ENCODE data around the gene NUP205. TPM values are rescaled to one million over a fixed set of nuclear protein-coding genes. Genes with fewer than 3 reads are reported as not detected.

The NUP205 gene
- total and polyA plus RNA-seq, 2 donors (not counting 1 experiment from before 2014, with no cell fraction given): 31.4 to 70.3 TPM

DNA sequence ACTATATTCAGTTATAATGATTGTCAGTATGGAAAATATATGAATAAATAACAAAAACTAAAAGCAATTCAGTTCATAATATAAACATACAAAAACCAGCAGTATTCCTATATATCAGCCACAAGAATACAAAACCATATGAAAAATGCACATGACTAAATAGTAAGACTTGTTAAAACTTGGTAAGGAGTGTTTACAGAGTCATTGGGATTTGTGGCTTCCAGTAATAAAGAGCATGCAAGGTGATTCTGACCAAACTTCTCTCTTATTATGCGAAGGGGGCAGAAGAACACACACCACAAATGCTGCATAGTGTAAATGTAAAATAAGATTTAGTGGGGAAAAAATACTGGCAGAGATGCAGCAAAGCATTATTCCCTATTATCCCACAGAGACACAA is 39.0 kb upstream of the NUP205 start:
- no peaks in the 10 kb centered on the region for H3K4me1 Mint-ChIP-seq
- H3K27ac Mint-ChIP-seq: no peak overlapping the region
- H3K36me3 ChIP-seq (replicated peaks in 1 of 2; ENCODE audit: control extremely low read depth in 1 of 2, control insufficient read depth in 1 of 2, extremely low read depth in 1 of 2, insufficient read depth in 2 of 2, low read length in 1 of 2): no peaks in the 10 kb centered on the region
- CTCF ChIA-PET: no interaction called here
- H3K27ac ChIP-seq (ENCODE audit: low read length in 2 of 2): no peak overlapping the region
- no peak overlapping the region for H2AFZ ChIP-seq (ENCODE audit: insufficient read depth, low read depth, low read length, poor library complexity, severe bottlenecking)
- peaks cover 3% of the 10 kb centered on the region for H3K9me3 Mint-ChIP-seq (ENCODE audit: insufficient read depth)
- peaks cover 0 to 4% (median 0%) of the 10 kb centered on the region in 3 donors for H3K9me3 ChIP-seq (ENCODE audit: control extremely low read depth in 1 of 3, control insufficient read depth in 2 of 3, insufficient read depth in 1 of 3, low read length in 2 of 3)
- no CpG with 5 or more reads among the region's 1 CpG for WGBS (ENCODE audit: insufficient coverage)
- intact Hi-C loops (cut with micrococcal nuclease): no loop called here
- no peaks in the 10 kb centered on the region for H3K27me3 Mint-ChIP-seq
- ATAC-seq (ENCODE audit: low read depth) (no peak), DNase-seq (no peak)
- H4K20me1 ChIP-seq (ENCODE audit: control insufficient read depth, insufficient read depth, low read length, poor library complexity, severe bottlenecking): no peaks in the 10 kb centered on the region
- no peak overlapping the region for H3K4me3 ChIP-seq (ENCODE audit: control extremely low read depth in 1 of 5, extremely low read depth in 1 of 5, insufficient read depth in 1 of 5, low read depth in 2 of 5, low read length in 4 of 5)
- H3K4me1 ChIP-seq (ENCODE audit: control insufficient read depth in 2 of 2, insufficient read depth in 2 of 2, low read length in 2 of 2): no peaks in the 10 kb centered on the region
- no peaks in the 10 kb centered on the region for H3K27me3 ChIP-seq (replicated peaks in 1 of 4; ENCODE audit: control extremely low read depth in 1 of 4, control insufficient read depth in 3 of 4, insufficient read depth in 4 of 4, low read length in 3 of 4)
- POLR2A ChIA-PET: no interaction called here
- H3K4me3 Mint-ChIP-seq: no peak overlapping the region
- no peak overlapping the region for H3K9ac ChIP-seq (ENCODE audit: low read length)
- H3K79me2 ChIP-seq (ENCODE audit: control insufficient read depth, insufficient read depth, low read length): no peaks in the 10 kb centered on the region
- TF ChIP-seq EZH2 (IDR thresholded peaks at IDR 0.05; ENCODE audit: borderline replicate concordance, insufficient read depth, low read depth, low read length, poor library complexity, severe bottlenecking): no peak
- TF ChIP-seq, protein P1, sequence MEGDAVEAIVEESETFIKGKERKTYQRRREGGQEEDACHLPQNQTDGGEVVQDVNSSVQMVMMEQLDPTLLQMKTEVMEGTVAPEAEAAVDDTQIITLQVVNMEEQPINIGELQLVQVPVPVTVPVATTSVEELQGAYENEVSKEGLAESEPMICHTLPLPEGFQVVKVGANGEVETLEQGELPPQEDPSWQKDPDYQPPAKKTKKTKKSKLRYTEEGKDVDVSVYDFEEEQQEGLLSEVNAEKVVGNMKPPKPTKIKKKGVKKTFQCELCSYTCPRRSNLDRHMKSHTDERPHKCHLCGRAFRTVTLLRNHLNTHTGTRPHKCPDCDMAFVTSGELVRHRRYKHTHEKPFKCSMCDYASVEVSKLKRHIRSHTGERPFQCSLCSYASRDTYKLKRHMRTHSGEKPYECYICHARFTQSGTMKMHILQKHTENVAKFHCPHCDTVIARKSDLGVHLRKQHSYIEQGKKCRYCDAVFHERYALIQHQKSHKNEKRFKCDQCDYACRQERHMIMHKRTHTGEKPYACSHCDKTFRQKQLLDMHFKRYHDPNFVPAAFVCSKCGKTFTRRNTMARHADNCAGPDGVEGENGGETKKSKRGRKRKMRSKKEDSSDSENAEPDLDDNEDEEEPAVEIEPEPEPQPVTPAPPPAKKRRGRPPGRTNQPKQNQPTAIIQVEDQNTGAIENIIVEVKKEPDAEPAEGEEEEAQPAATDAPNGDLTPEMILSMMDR (IDR thresholded peaks at IDR 0.05): no peak
- no peak overlapping the region for H3K4me2 ChIP-seq (replicated peaks; ENCODE audit: low read depth, low read length, poor library complexity, severe bottlenecking)

- ChIA-PET POLR2A (no interaction called here), CTCF (no interaction called here)
- H3K27ac ChIP-seq (ENCODE audit: low read length in 2 of 2): no peak overlapping the region
- H3K4me3 ChIP-seq (ENCODE audit: control extremely low read depth in 1 of 5, extremely low read depth in 1 of 5, insufficient read depth in 1 of 5, low read depth in 2 of 5, low read length in 4 of 5): no peak overlapping the region
- H3K9me3 ChIP-seq (ENCODE audit: control extremely low read depth in 1 of 3, control insufficient read depth in 2 of 3, insufficient read depth in 1 of 3, low read length in 2 of 3): peaks cover 0 to 4% (median 0%) of the 10 kb centered on the region in 3 donors
- H3K4me2 ChIP-seq (replicated peaks; ENCODE audit: low read depth, low read length, poor library complexity, severe bottlenecking): no peak overlapping the region
- Mint-ChIP-seq H3K27me3 (no peaks in the 10 kb centered on the region), H3K9me3 (ENCODE audit: insufficient read depth) (peaks cover 3% of the 10 kb centered on the region), H3K27ac (no peak overlapping the region), H3K4me1 (no peaks in the 10 kb centered on the region), H3K4me3 (no peak overlapping the region)
- no peaks in the 10 kb centered on the region for H3K79me2 ChIP-seq (ENCODE audit: control insufficient read depth, insufficient read depth, low read length)
- intact Hi-C loops (cut with micrococcal nuclease): no loop called here
- H3K4me1 ChIP-seq (ENCODE audit: control insufficient read depth in 2 of 2, insufficient read depth in 2 of 2, low read length in 2 of 2): no peaks in the 10 kb centered on the region
- no peaks in the 10 kb centered on the region for H4K20me1 ChIP-seq (ENCODE audit: control insufficient read depth, insufficient read depth, low read length, poor library complexity, severe bottlenecking)
- no peak for TF ChIP-seq EZH2 (IDR thresholded peaks at IDR 0.05; ENCODE audit: borderline replicate concordance, insufficient read depth, low read depth, low read length, poor library complexity, severe bottlenecking)
- no peak overlapping the region for H2AFZ ChIP-seq (ENCODE audit: insufficient read depth, low read depth, low read length, poor library complexity, severe bottlenecking)
- H3K36me3 ChIP-seq (replicated peaks in 1 of 2; ENCODE audit: control extremely low read depth in 1 of 2, control insufficient read depth in 1 of 2, extremely low read depth in 1 of 2, insufficient read depth in 2 of 2, low read length in 1 of 2): no peaks in the 10 kb centered on the region
- H3K27me3 ChIP-seq (replicated peaks in 1 of 4; ENCODE audit: control extremely low read depth in 1 of 4, control insufficient read depth in 3 of 4, insufficient read depth in 4 of 4, low read length in 3 of 4): no peaks in the 10 kb centered on the region
- no peak overlapping the region for H3K9ac ChIP-seq (ENCODE audit: low read length)
- no peak for DNase-seq
- no peak for ATAC-seq (ENCODE audit: low read depth)
Measured at GRCh38 chr7:135519233-135519688, 38.5 kb upstream of the NUP205 start.
